ENCODE results near the gene TACR3. TPM values are rescaled to one million over a fixed set of nuclear protein-coding genes. Genes with fewer than 3 reads are reported as not detected.

The TACR3 gene
- total and polyA plus RNA-seq, 9 of the 15 experiments (the other 6 are each of a cell fraction or from before 2014, with no cell fraction given) = not detected

GRCh38 chr4:103757631-103758030, 37.8 kb upstream of the TACR3 start (continued):
- TF ChIP-seq VEZF1 (CRISPR knock-in tag; IDR thresholded peaks at IDR 0.05) = no peak

DNA sequence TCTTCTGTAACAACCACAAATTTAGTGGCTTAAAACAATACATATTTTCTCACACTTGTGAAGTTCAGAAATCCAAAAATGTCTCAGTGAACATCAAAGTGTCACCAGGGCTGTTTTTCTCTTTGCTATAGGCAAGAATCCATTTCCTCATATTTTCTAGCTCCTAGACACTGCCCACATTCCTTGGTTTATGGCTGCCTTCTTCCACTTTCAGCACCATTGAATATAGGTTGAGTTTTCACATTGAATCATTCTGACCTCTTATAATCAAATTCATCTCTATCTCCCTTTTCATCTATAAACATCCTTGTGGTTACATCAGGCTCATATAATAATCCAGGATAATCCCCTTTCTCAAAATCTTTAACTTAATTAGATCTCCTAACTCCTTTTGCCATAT, 37.0 kb upstream of the TACR3 start:
- no peak for DNase-seq (ENCODE audit: extremely low read depth in 1 of 4, low spot score in 3 of 4)
- H3K27ac ChIP-seq (ENCODE audit: extremely low read depth, low read depth, low read length) = no peak overlapping the region
- no peak overlapping the region for H3K9ac ChIP-seq (ENCODE audit: insufficient read depth in 1 of 2, low read depth in 2 of 2, low read length in 2 of 2)
- H3K79me2 ChIP-seq (ENCODE audit: control insufficient read depth, insufficient read depth, low read length) = no peaks in the 10 kb centered on the region
- no peaks in the 10 kb centered on the region for H4K20me1 ChIP-seq (replicated peaks; ENCODE audit: control insufficient read depth, insufficient read depth, low read length)
- ATAC-seq = no peak
- in situ Hi-C loops (cut with MboI) (no loop called here), intact Hi-C loops (cut with micrococcal nuclease) (no loop called here)
- H2AFZ ChIP-seq (ENCODE audit: low read depth, low read length) = no peak overlapping the region
- no peaks in the 10 kb centered on the region for H3K36me3 ChIP-seq (ENCODE audit: control insufficient read depth, insufficient read depth, low read length)
- no peaks in the 10 kb centered on the region; the same call in 1 of the 2 replicates for H3K9me3 ChIP-seq (replicated peaks; ENCODE audit: control insufficient read depth, insufficient read depth, low read depth, low read length)
- BruUV-seq (replicated peaks) = no TSS peak
- no peak overlapping the region for H3K4me2 ChIP-seq (ENCODE audit: insufficient read depth, low read length)
- no peaks in the 10 kb centered on the region for H3K27me3 ChIP-seq (ENCODE audit: control insufficient read depth in 2 of 2, insufficient read depth in 2 of 2, low read length in 2 of 2)
- H3K9me1 ChIP-seq (ENCODE audit: control insufficient read depth, insufficient read depth, low read length) = no peaks in the 10 kb centered on the region
- H3K4me3 ChIP-seq = no peak overlapping the region
- ChIA-PET CTCF (ENCODE audit: low intra/inter-chr PET ratio) (no interaction called here), POLR2A (no interaction called here)
- no peaks in the 10 kb centered on the region for H3K4me1 ChIP-seq (replicated peaks in 1 of 2; ENCODE audit: control insufficient read depth in 2 of 2, insufficient read depth in 2 of 2, low read length in 2 of 2)
- no peak for FAIRE-seq
- no peak for TF ChIP-seq NBN (IDR thresholded peaks at IDR 0.05; ENCODE audit: low read depth)
- TF ChIP-seq, protein P1, sequence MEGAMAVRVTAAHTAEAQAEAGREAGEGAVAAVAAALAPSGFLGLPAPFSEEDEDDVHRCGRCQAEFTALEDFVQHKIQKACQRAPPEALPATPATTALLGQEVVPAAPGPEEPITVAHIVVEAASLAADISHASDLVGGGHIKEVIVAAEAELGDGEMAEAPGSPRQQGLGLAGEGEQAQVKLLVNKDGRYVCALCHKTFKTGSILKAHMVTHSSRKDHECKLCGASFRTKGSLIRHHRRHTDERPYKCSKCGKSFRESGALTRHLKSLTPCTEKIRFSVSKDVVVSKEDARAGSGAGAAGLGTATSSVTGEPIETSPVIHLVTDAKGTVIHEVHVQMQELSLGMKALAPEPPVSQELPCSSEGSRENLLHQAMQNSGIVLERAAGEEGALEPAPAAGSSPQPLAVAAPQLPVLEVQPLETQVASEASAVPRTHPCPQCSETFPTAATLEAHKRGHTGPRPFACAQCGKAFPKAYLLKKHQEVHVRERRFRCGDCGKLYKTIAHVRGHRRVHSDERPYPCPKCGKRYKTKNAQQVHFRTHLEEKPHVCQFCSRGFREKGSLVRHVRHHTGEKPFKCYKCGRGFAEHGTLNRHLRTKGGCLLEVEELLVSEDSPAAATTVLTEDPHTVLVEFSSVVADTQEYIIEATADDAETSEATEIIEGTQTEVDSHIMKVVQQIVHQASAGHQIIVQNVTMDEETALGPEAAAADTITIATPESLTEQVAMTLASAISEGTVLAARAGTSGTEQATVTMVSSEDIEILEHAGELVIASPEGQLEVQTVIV (CRISPR knock-in tag; IDR thresholded peaks at IDR 0.05; ENCODE audit: borderline replicate concordance) = no peak
- no peak for TF ChIP-seq ZNF347 (CRISPR knock-in tag; IDR thresholded peaks at IDR 0.05; ENCODE audit: low read depth)
- no peak for TF ChIP-seq HDAC2 (IDR thresholded peaks at IDR 0.05)
- no peak for TF ChIP-seq DPF2 (IDR thresholded peaks at IDR 0.05)
- TF ChIP-seq, protein P2, sequence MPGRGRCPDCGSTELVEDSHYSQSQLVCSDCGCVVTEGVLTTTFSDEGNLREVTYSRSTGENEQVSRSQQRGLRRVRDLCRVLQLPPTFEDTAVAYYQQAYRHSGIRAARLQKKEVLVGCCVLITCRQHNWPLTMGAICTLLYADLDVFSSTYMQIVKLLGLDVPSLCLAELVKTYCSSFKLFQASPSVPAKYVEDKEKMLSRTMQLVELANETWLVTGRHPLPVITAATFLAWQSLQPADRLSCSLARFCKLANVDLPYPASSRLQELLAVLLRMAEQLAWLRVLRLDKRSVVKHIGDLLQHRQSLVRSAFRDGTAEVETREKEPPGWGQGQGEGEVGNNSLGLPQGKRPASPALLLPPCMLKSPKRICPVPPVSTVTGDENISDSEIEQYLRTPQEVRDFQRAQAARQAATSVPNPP (IDR thresholded peaks at IDR 0.05; ENCODE audit: borderline replicate concordance, insufficient read depth, insufficient read length) = no peak
- no peak for TF ChIP-seq TSHZ1 (CRISPR knock-in tag; IDR thresholded peaks at IDR 0.05)
- TF ChIP-seq SPI1 (IDR thresholded peaks at IDR 0.05; ENCODE audit: borderline replicate concordance, low read depth, low read length) = no peak
- TF ChIP-seq SFPQ (IDR thresholded peaks at IDR 0.05; ENCODE audit: low read depth, low read length) = no peak
- no peak for TF ChIP-seq KDM2B (CRISPR knock-in tag; IDR thresholded peaks at IDR 0.05)
